Gastrocnemius medialis (tissue), 4 donors: ENCODE results near the gene MRAS. TPM values are rescaled to one million over a fixed set of nuclear protein-coding genes. Genes with fewer than 3 reads are reported as not detected.
"Not testable (repeated sequence)": the region's sequence is repeated elsewhere in the genome, so short reads cannot be mapped to it uniquely, and the experiment has no call there.

Experiments used
- ATAC-seq, 2 donors: fragments of 150-250 bp; one replicate each; pipeline ENCODE4 v1.9.1; 2016
- DNase-seq, 2 donors: peaks; one replicate each; pipeline ENCODE4 v3.0.0-alpha.2; 2019
- H3K27ac ChIP-seq, 4 donors: fragments of 200-600 bp; sonication (generic); 1 replicate in 1 of 4; 2 replicates in 3 of 4; pipeline ENCODE4 v1.5.1; 2016 to 2018; ENCODE audit warnings: mild to moderate bottlenecking in 2 of 4, moderate library complexity in 1 of 4
- H3K27me3 ChIP-seq, 3 donors: fragments of 200-600 bp; sonication (generic) in 2 of 3; 1 replicate in 1 of 3; 2 replicates in 2 of 3; pipeline versions ENCODE4 v1.5.1 to v1.6.0; 2016 to 2019; ENCODE audit warnings: mild to moderate bottlenecking in 1 of 3, moderate library complexity in 1 of 3
- H3K36me3 ChIP-seq, 2 donors: fragments of 200-600 bp; sonication (generic) in 1 of 2; one replicate each; pipeline ENCODE4 v1.5.1; 2017 to 2018
- H3K4me1 ChIP-seq, 2 donors: fragments of 200-600 bp; sonication (generic) in 1 of 2; one replicate each; pipeline ENCODE4 v1.5.1; 2016 to 2017; ENCODE audit warnings: mild to moderate bottlenecking in 2 of 2
- H3K4me3 ChIP-seq, 4 donors: fragments of 200-600 bp; sonication (generic) in 3 of 4; 1 replicate in 1 of 4; 2 replicates in 3 of 4; pipeline ENCODE4 v1.5.1; 2016 to 2019; ENCODE audit warnings: mild to moderate bottlenecking in 2 of 4
- H3K9me3 ChIP-seq, 3 donors: fragments of 200-600 bp; sonication (generic) in 2 of 3; 1 replicate in 1 of 3; 2 replicates in 2 of 3; pipeline ENCODE4 v1.5.1; 2016 to 2019
- POLR2A ChIP-seq, 2 donors: fragments of 450-650 bp; IDR thresholded peaks; one replicate each; pipeline ENCODE4 v1.6.1; 2017; ENCODE audit warnings: antibody characterized with exemption in 2 of 2, mild to moderate bottlenecking in 2 of 2, moderate library complexity in 2 of 2
- in situ Hi-C, 4 donors: fragments of 200-750 bp; cut with MboI; loops; one replicate each; pipeline versions ENCODE4 v1.15.0 to v1.8.0; 2017; ENCODE audit warnings: low sequenced_read_pairs in 4 of 4
- intact Hi-C: fragments of 100-400 bp; cut with DNase I; formaldehyde crosslinking; loops from one replicate; pipeline ENCODE4 v1.15.1; 2023; ENCODE audit warnings: low total_unique reads
- total RNA-seq, 4 donors: library from RNA; depleted of rRNA; stranded (reverse); fragments of >200 nt; gene quantifications; one replicate each; pipeline versions ENCODE4 v1.1.0 to v1.2.3, GENCODE V29; 2016
- TF ChIP-seq, protein P1 (sequence below), 5 experiments: fragments of 450-650 bp in 3 of 5; fragments of 200-600 bp in 2 of 5; sonication (generic) in 2 of 5; IDR thresholded peaks in 4 of 5; conservative IDR thresholded peaks in 1 of 5; 1 replicate in 4 of 5; 2 replicates in 1 of 5; pipeline ENCODE4 v1.5.1; 2016 to 2019; ENCODE audit warnings: antibody characterized with exemption in 5 of 5, mild to moderate bottlenecking in 3 of 5, moderate library complexity in 3 of 5

Gene MRAS
- total RNA-seq, 4 donors from 2014 or later = 45.8 to 149 (median 57.7) TPM

DNA sequence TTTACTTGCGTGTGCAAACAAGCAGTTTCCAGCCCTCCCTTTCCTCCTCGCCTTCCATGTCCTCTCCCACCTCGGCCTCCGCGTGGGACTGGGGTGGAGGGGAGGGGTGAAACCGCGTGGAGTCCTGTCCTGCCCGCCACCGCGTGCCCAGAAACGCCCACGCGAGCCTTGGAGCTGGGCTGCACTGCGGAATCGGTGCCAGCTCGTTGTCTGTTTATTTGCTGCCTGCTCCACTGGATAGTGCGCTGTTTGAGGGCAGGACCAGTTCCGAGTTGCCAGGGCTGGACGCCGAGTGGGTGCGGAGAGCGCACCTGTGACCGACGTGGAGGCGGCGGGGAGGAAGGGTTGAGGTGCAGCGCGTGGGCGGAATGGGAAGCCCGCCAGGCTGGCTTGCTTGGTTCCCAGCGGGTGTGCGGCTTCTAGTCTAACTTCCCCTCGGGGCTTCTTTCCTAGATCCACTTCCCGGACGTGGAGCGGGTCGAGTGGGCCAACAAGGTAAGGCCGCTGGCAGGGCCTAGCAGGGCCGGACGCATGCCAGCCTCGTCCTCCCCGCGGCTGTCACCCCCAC is 103.3 kb downstream of the MRAS start:
- no peaks in the 10 kb centered on the region for H3K9me3 ChIP-seq
- TF ChIP-seq, protein P1, sequence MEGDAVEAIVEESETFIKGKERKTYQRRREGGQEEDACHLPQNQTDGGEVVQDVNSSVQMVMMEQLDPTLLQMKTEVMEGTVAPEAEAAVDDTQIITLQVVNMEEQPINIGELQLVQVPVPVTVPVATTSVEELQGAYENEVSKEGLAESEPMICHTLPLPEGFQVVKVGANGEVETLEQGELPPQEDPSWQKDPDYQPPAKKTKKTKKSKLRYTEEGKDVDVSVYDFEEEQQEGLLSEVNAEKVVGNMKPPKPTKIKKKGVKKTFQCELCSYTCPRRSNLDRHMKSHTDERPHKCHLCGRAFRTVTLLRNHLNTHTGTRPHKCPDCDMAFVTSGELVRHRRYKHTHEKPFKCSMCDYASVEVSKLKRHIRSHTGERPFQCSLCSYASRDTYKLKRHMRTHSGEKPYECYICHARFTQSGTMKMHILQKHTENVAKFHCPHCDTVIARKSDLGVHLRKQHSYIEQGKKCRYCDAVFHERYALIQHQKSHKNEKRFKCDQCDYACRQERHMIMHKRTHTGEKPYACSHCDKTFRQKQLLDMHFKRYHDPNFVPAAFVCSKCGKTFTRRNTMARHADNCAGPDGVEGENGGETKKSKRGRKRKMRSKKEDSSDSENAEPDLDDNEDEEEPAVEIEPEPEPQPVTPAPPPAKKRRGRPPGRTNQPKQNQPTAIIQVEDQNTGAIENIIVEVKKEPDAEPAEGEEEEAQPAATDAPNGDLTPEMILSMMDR (IDR thresholded peaks at IDR 0.05 in 4 of 5, conservative IDR thresholded peaks at IDR 0.05 in 1 of 5) = no peak
- TF ChIP-seq POLR2A (IDR thresholded peaks at IDR 0.05) = no peak
- in situ Hi-C loops (no loop called here), intact Hi-C loops (no loop called here)
- H3K27me3 ChIP-seq = no peaks in the 10 kb centered on the region
- ATAC-seq (no peak), DNase-seq (no peak)
- H3K27ac ChIP-seq = no peak overlapping the region
- peaks cover 0 to 4% of the 10 kb centered on the region in 2 donors for H3K4me1 ChIP-seq
- H3K4me3 ChIP-seq = no peak overlapping the region
- H3K36me3 ChIP-seq = no peaks in the 10 kb centered on the region

DNA sequence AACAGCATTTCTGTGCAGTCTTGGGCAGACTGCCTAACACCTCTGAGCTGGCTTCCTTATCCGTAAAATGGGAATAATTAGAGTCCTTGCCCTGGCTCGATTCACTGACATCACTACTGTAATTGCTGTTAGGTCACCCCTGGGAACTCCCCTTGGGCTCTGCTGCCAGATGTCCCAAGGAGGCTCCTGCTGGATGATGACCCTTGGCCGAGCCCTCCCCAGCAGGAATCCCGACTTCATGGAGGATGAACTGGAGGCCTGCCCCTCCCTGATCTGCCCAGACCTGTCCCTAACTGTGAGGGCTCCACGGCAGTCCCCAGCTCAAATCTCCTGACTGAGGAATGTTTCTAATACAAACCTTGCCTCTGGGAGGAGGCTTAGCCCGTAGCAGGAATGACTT is 104.1 kb downstream of the MRAS start:
- no peaks in the 10 kb centered on the region for H3K27me3 ChIP-seq
- H3K36me3 ChIP-seq = no peaks in the 10 kb centered on the region
- in situ Hi-C loops = no loop called here
- intact Hi-C loops = no loop called here
- H3K9me3 ChIP-seq = no peaks in the 10 kb centered on the region
- ATAC-seq (no peak), DNase-seq (no peak)
- H3K4me1 ChIP-seq = peaks cover 6 to 9% of the 10 kb centered on the region in 2 donors
- no peak overlapping the region for H3K4me3 ChIP-seq
- no peak overlapping the region for H3K27ac ChIP-seq
- TF ChIP-seq, protein P1 (IDR thresholded peaks at IDR 0.05 in 4 of 5, conservative IDR thresholded peaks at IDR 0.05 in 1 of 5) = no peak
- TF ChIP-seq POLR2A (IDR thresholded peaks at IDR 0.05) = no peak

DNA sequence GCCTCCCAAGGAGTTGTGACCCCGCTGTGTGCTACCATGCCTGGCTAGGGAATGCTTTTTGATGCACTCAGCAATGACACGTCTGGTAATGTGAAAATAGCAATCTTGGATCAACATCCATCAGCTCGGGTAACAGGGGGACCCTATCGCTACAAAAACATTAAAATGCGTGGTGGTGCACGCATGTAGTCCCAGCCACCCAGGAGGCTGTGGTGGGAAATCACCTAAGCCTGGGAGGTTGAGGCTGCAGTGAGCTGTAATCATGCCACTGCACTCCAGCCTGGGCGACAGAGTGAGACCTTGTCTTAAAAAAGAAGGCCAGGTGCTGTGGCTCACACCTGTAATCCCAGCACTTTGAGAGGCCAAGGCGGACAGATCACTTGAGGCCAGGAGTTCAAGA is 105.6 kb downstream of the MRAS start:
- in situ Hi-C loops = not testable (repeated sequence)

More for the DNA sequence above, 105.6 kb downstream of the MRAS start:
- peaks cover 8 to 12% of the 10 kb centered on the region in 2 donors for H3K4me1 ChIP-seq
- H3K9me3 ChIP-seq, ATAC-seq, H3K27me3 ChIP-seq, DNase-seq, H3K36me3 ChIP-seq, H3K4me3 ChIP-seq, H3K27ac ChIP-seq, intact Hi-C loops: not testable (repeated sequence)

Other genes starting within 250 kb of the MRAS start
- 1 to 10 TPM; 1.1 to 3.3 (median 1.5) TPM for gene DZIP1L, start 233.0 kb upstream of the MRAS start, total RNA-seq
- not detected for gene A4GNT, start 216.2 kb upstream of the MRAS start, total RNA-seq
- gene DBR1, start 173.7 kb upstream of the MRAS start, total RNA-seq = 10 to 100 TPM in 1 of 4 donors, 1 to 10 TPM in 3; 6.5 to 22.2 (median 6.6) TPM
- gene ARMC8, start 161.3 kb upstream of the MRAS start, total RNA-seq = 10 to 100 TPM; 53.1 to 83.1 (median 65.8) TPM
- gene NME9, start 18.7 kb upstream of the MRAS start, total RNA-seq = 1 to 10 TPM in 2 of 4 donors, under 1 TPM in 1, not detected in 1; 0.38 to 7.3 (median 2.0) TPM
- gene ESYT3, start 86.0 kb downstream of the MRAS start, total RNA-seq = 1 to 10 TPM in 1 of 4 donors, under 1 TPM in 3; 0.20 to 2.3 (median 0.77) TPM
- gene CEP70, start 245.7 kb downstream of the MRAS start, total RNA-seq = 10 to 100 TPM in 3 of 4 donors, 1 to 10 TPM in 1; 9.8 to 17.4 (median 12.3) TPM